ENCODE results near the gene PSENEN.
"Not testable (repeated sequence)": the region's sequence is repeated elsewhere in the genome, so short reads cannot be mapped to it uniquely, and the experiment has no call there.

PSENEN gene

DNA sequence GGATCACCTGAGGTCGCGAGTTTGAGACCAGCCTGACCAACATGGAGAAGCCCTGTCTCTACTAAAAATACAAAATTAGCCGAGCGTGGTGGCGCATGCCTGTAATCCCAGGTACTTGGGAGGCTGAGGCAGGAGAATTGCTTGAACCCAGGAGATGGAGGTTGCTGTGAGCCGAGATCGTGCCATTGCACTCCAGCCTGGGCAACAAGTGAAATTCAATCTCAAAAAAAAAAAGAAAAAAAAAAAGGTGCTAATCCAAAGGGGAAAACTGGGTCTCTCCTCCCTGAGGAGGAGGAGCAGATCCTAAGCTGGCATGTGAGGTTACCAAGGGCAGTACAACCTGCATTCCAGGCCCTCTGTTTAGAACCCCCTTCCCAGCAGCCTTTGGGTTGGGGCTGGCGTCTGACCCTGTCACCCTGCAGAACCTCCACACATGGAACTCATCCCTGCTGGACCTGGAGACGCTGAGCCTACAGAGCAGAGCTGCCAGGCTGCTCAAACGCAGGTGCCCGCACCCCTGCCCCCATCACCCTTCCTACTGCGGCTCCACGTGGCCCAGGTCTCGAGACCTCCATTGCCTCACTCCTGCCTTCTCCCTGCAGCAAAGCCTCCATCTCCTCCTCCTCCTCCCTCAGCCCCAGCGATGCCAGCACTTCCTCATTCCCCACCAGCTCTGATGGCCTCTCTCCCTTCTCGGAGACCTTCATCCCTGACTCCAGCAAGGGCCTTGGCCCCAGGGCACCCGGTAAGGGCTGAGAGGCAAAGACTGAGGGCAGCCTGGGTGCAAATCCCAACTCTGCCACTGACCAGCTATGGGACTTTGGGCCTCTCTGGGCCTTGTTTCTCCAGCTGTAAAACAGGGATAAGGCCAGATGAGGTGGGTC, 19.2 kb downstream of the PSENEN start:
- H3K9me3 ChIP-seq (ENCODE audit: insufficient read depth, low read length): no peaks in the 10 kb centered on the region
- no peak for TF ChIP-seq SUZ12 (IDR thresholded peaks at IDR 0.05; ENCODE audit: extremely low read depth, insufficient read depth, insufficient read length)
- no peak for TF ChIP-seq ZNF274 (IDR thresholded peaks at IDR 0.05; ENCODE audit: low read depth, low read length)
- no peak for TF ChIP-seq YY1 (IDR thresholded peaks at IDR 0.05; ENCODE audit: insufficient read depth, insufficient read length)
- H3K27me3 ChIP-seq (ENCODE audit: insufficient read depth, insufficient read length): no peaks in the 10 kb centered on the region
- no peak for DNase-seq (ENCODE audit: low read depth, low spot score)
- no peak overlapping the region for H3K4me3 ChIP-seq (ENCODE audit: insufficient read length, low read depth)
- peaks cover 54% of the 10 kb centered on the region for H3K36me3 ChIP-seq (ENCODE audit: insufficient read depth, insufficient read length, low read length)
- H3K9ac ChIP-seq (ENCODE audit: insufficient read length, low read depth): no peak overlapping the region
- H3K4me1 ChIP-seq (ENCODE audit: insufficient read depth, insufficient read length): peaks cover 8% of the 10 kb centered on the region

DNA sequence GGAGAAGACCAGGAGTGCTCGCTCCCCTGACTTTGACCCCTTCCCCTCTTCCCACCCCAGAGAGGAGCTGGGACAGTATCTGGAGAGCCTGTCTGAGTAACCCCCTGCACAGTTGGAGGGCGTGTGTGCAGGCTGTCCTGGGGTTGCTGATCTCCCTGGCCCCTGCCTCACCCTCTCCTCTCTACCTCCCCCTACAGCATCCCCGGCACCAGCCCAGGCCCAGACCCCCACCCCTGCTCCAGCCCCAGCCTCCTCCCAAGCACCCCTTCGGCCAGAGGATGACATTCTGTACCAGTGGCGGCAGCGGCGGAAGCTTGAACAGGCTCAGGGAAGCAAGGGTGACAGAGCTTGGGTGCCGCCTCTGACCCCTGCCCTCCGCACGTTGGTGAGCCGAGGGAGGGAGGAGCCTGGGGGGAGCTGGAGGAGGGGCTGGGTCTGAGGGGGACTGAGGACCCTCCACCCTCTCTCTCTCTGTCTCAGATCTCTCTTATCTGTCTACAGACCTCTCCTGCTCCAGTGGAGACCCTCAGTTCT, 21.2 kb downstream of the PSENEN start:
- H3K9me3 ChIP-seq (ENCODE audit: insufficient read depth, low read length): no peaks in the 10 kb centered on the region
- peaks cover 39% of the 10 kb centered on the region for H3K36me3 ChIP-seq (ENCODE audit: insufficient read depth, insufficient read length, low read length)
- DNase-seq (ENCODE audit: low read depth, low spot score): no peak
- H3K27me3 ChIP-seq (ENCODE audit: insufficient read depth, insufficient read length): no peaks in the 10 kb centered on the region
- H3K4me1 ChIP-seq (ENCODE audit: insufficient read depth, insufficient read length): peaks cover 6% of the 10 kb centered on the region
- no peak for TF ChIP-seq SUZ12 (IDR thresholded peaks at IDR 0.05; ENCODE audit: extremely low read depth, insufficient read depth, insufficient read length)
- TF ChIP-seq YY1 (IDR thresholded peaks at IDR 0.05; ENCODE audit: insufficient read depth, insufficient read length): no peak
- TF ChIP-seq ZNF274 (IDR thresholded peaks at IDR 0.05; ENCODE audit: low read depth, low read length): no peak
- H3K4me3 ChIP-seq (ENCODE audit: insufficient read length, low read depth): no peak overlapping the region
- H3K9ac ChIP-seq (ENCODE audit: insufficient read length, low read depth): no peak overlapping the region

DNA sequence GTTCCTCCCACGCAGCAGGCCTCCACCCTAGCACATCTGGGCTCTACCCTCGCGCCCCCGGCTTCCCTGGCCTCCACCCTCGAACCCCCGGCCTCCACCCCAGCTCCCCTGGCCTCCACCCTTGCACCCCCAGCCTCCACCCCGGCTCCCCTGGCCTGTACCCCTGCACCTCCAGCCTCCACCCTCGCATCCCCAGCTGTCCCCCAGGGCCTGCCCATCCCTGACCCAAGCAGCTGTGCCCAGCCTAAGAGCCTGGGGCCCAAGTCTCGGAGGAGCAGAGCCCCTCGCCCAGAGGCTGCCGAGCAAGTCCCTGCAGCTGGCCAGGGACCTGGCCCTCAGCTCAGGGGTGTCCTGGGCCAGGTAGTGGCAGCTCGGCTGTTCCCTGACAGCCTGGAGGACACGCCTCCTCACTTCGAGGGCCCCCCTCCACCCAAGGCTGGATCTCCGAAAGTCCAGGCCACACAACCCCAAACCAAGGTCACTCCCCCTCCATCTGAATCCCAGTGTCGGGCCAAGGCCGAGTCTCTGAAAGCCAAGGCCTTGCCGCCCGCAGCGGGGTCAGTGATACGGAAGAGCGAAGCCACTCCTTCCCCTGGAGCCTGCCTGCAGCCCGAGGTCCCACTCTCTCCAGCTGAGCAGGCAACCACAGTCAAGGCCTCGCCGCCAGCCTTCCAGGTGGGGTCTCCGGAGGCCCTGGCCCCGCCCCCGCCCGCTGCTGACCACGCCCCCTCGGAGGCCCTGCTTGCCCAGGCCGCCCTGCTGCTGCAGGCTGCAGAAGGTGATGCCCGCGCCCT, 22.0 kb downstream of the PSENEN start:
- Histone ChIP-seq H3K4me1 (ENCODE audit: insufficient read depth, insufficient read length) (peaks cover 6% of the 10 kb centered on the region), H3K4me3 (ENCODE audit: insufficient read length, low read depth) (no peak overlapping the region), H3K36me3 (ENCODE audit: insufficient read depth, insufficient read length, low read length) (peaks cover 31% of the 10 kb centered on the region), H3K9ac (ENCODE audit: insufficient read length, low read depth) (peak overlapping the region; percentile 56), H3K27me3 (ENCODE audit: insufficient read depth, insufficient read length) (no peaks in the 10 kb centered on the region), H3K9me3 (ENCODE audit: insufficient read depth, low read length) (no peaks in the 10 kb centered on the region)
- TF ChIP-seq YY1 (IDR thresholded peaks at IDR 0.05; ENCODE audit: insufficient read depth, insufficient read length) (no peak), SUZ12 (IDR thresholded peaks at IDR 0.05; ENCODE audit: extremely low read depth, insufficient read depth, insufficient read length) (no peak), ZNF274 (IDR thresholded peaks at IDR 0.05; ENCODE audit: low read depth, low read length) (no peak)
- DNase-seq (ENCODE audit: low read depth, low spot score): no peak

DNA sequence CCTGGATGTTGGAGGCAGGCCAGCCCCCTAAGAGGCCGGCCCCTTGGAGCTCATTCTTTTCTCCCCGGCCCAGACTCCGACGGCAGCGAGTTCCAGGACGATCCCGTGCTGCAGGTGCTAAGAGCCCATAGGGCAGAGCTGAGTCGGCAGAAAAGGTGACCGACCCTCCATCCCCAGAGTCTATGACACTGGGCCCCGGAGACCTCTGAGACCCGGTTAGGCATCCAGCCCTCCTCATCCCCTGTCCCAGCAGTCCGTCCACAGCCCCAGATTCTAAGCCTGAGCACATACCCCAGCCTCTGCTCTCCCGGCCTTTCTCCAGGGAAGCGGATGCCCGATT, 22.6 kb downstream of the PSENEN start:
- no peak for DNase-seq (ENCODE audit: low read depth, low spot score)
- Histone ChIP-seq H3K27me3 (ENCODE audit: insufficient read depth, insufficient read length) (no peaks in the 10 kb centered on the region), H3K4me1 (ENCODE audit: insufficient read depth, insufficient read length) (peaks cover 6% of the 10 kb centered on the region), H3K36me3 (ENCODE audit: insufficient read depth, insufficient read length, low read length) (peaks cover 28% of the 10 kb centered on the region), H3K4me3 (ENCODE audit: insufficient read length, low read depth) (no peak overlapping the region), H3K9ac (ENCODE audit: insufficient read length, low read depth) (peak overlapping the region; percentile 32), H3K9me3 (ENCODE audit: insufficient read depth, low read length) (no peaks in the 10 kb centered on the region)
- no peak for TF ChIP-seq YY1 (IDR thresholded peaks at IDR 0.05; ENCODE audit: insufficient read depth, insufficient read length)
- no peak for TF ChIP-seq ZNF274 (IDR thresholded peaks at IDR 0.05; ENCODE audit: low read depth, low read length)
- TF ChIP-seq SUZ12 (IDR thresholded peaks at IDR 0.05; ENCODE audit: extremely low read depth, insufficient read depth, insufficient read length): no peak

DNA sequence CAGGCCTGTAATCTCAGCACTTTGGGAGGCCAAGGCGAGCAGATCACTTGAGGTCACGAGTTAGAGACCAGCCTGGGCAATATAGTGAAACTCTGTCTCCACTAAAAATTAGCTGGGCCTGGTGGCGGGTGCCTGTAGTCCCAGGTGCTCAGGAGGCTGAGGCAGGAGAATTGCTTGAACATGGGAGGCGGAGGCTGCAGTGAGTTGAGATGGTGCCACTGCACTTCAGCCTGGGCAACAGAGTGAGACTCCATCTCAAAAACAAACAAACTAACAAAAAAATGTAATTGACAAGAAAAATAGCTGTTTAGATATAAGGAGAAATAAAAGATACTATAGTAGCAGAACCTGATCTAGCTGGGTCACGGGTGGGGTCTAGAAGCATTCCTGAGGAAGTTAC, 26.9 kb downstream of the PSENEN start:
- H3K9me3 ChIP-seq (ENCODE audit: insufficient read depth, low read length); DNase-seq (ENCODE audit: low read depth, low spot score); H3K9ac ChIP-seq (ENCODE audit: insufficient read length, low read depth); H3K4me3 ChIP-seq (ENCODE audit: insufficient read length, low read depth): not testable (repeated sequence)
- peaks cover 16% of the 10 kb centered on the region for H3K4me1 ChIP-seq (ENCODE audit: insufficient read depth, insufficient read length)
- peaks cover 13% of the 10 kb centered on the region for H3K27me3 ChIP-seq (ENCODE audit: insufficient read depth, insufficient read length)
- H3K36me3 ChIP-seq (ENCODE audit: insufficient read depth, insufficient read length, low read length): peaks cover 12% of the 10 kb centered on the region

DNA sequence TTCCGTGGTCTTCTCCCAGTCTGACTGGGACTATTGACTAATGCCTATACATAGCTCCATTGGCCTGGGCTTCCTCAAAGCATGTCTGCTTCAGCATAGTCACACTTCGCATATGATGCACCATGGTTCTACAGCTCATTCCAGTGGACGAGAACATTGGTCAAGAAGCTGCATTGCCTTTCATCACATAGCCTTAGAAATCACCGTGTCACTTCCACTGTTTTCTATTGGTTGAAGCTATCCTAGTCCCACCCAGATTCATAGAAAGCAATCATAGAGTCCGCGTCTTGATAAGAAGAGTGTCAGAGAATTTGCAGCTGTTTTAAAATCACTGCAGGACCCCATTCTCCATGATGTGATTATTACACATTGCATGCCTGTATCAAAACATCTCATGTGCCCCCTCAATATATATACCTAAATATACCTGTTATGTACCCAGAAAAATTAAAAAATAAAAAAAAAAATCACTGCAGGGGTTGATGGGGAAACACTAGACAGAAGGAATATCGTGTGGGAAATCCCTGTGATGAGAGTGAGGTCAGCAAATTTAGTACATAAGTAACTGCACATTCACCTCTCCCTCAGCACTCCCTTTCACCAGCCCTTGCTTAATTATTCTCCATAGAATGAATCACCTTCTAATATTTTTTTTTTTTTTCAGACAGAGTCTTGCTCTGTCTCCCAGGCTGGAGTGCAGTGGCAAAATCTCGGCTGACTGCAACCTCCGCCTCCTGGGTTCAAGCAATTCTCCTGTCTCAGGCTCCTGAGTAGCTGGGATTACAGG, 27.8 kb downstream of the PSENEN start:
- Histone ChIP-seq H3K9ac (ENCODE audit: insufficient read length, low read depth) (no peak overlapping the region), H3K4me3 (ENCODE audit: insufficient read length, low read depth) (no peak overlapping the region), H3K4me1 (ENCODE audit: insufficient read depth, insufficient read length) (peaks cover 16% of the 10 kb centered on the region), H3K36me3 (ENCODE audit: insufficient read depth, insufficient read length, low read length) (peaks cover 9% of the 10 kb centered on the region), H3K27me3 (ENCODE audit: insufficient read depth, insufficient read length) (peaks cover 19% of the 10 kb centered on the region), H3K9me3 (ENCODE audit: insufficient read depth, low read length) (no peaks in the 10 kb centered on the region)
- no peak for TF ChIP-seq YY1 (IDR thresholded peaks at IDR 0.05; ENCODE audit: insufficient read depth, insufficient read length)
- TF ChIP-seq ZNF274 (IDR thresholded peaks at IDR 0.05; ENCODE audit: low read depth, low read length): no peak
- TF ChIP-seq SUZ12 (IDR thresholded peaks at IDR 0.05; ENCODE audit: extremely low read depth, insufficient read depth, insufficient read length): no peak
- DNase-seq (ENCODE audit: low read depth, low spot score): no peak
